GM21526 (cell line): ENCODE measurements around the gene PDZD4.

Experiments
- ATAC-seq: cut with Tn5 transposase; IDR thresholded peaks from one replicate; pipeline ENCODE4 v1.9.1; 2021; ENCODE audit warnings: moderate library complexity; ENCODE audit not compliant: unreplicated experiment, low FRiP score

The PDZD4 gene

GRCh38 chrX:153763989-153764755 lies 66.2 kb downstream of the PDZD4 start, which contains the start of gene PLXNB3:
Gene PLXNB3, plus strand, starts transcription at chrX:153764249. Its CDS starts 1,287 bp downstream, at chrX:153765536.
- ATAC-seq: no peak

DNA sequence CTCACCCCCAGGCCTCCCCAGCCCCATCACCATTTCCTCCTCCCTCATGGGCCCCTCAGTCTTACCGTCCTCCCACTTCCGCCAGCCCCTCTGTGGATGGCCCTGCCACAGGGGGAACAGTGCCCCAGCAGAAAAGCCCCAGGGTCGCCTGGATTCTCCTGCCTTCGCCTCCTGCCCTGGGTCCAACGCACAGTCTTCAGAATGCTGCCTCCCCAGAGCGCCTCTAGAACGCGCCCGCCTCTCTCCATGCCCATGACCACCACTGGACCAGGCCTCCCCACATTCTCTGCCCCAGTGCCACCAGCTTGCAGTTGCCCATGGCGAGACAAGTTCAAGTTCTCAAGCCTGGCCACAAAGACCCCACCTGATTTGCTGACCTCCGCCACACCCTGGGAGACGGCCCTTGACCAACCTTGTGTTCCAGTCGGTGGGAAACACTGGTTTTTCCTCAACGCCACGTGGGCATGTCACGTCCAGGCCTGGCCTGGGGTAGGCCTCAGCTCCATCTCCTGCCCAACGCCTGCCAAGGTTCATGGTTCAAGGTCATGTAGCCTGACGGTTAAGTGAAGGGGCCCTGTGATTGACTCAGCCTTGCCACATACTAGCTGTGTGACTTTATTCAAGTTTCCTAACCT lies 66.9 kb downstream of the PDZD4 start:
- no peak for ATAC-seq

DNA sequence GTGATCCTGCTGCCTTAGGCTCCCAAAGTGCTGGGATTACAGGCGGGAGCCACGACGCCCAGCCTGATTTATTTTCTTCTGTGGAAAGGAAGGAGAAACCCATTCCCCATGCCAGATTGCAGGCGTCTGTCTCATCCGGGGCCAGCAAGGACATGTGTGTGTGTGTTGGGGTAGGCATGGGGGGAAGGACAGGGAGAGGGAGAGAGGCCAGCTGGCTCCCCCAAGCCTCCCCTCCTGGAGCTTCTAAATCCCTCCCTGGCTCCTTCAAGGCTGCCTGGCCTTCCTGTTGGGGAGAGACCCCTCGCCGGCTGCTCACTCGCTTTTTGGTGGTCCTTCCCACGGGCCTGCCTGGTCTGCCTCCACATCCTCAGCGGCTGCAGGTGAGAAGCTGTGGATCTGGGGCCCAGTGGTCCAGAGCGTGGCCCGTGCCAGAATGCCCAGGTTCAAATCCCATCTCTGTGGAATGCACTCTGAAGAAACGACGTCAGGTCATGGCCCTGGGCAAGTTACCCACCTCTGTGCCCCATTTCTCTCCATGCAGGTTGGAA lies 67.6 kb downstream of the PDZD4 start:
- ATAC-seq: no peak

GRCh38 chrX:153761863-153762262 lies 68.5 kb downstream of the PDZD4 start:
- ATAC-seq: no peak

- no peak for ATAC-seq
These were observed 75.2 kb downstream of the PDZD4 start for GRCh38 chrX:153755136-153755535.
